Embryonic facial prominence (tissue), 1 donor: ENCODE data around the gene LDLRAD2.
"Not testable (repeated sequence)": the region's sequence is repeated elsewhere in the genome, so short reads cannot be mapped to it uniquely, and the experiment has no call there.

Source experiments
- DNase-seq: peaks from one replicate; pipeline ENCODE4 v3.0.0-alpha.2; 2016; ENCODE audit errors: extremely low spot score

LDLRAD2 gene

GRCh38 chr1:21823980-21824702 is 12.1 kb downstream of the LDLRAD2 start:
- DNase-seq, result no peak

GRCh38 chr1:21824926-21825325 is 12.9 kb downstream of the LDLRAD2 start:
- no peak for DNase-seq

- DNase-seq, result no peak
Observed at GRCh38 chr1:21825393-21825792, 13.3 kb downstream of the LDLRAD2 start.

- not testable (repeated sequence) for DNase-seq
Observed at GRCh38 chr1:21826694-21827093, 14.6 kb downstream of the LDLRAD2 start.

- no peak for DNase-seq
Observed at GRCh38 chr1:21827141-21827679, 15.1 kb downstream of the LDLRAD2 start.

- DNase-seq, result no peak
Observed at GRCh38 chr1:21828075-21828474, 16.0 kb downstream of the LDLRAD2 start.

GRCh38 chr1:21828506-21829210 is 16.6 kb downstream of the LDLRAD2 start:
- DNase-seq, result no peak

- DNase-seq, result no peak
Observed at GRCh38 chr1:21829294-21829693, 17.2 kb downstream of the LDLRAD2 start.

- no peak for DNase-seq
Observed at GRCh38 chr1:21830792-21831453, 18.9 kb downstream of the LDLRAD2 start.

GRCh38 chr1:21831454-21831970 is 19.4 kb downstream of the LDLRAD2 start:
- no peak for DNase-seq

GRCh38 chr1:21833392-21833976 is 21.4 kb downstream of the LDLRAD2 start:
- no peak for DNase-seq

- DNase-seq, result no peak
Observed at GRCh38 chr1:21834094-21834493, 22.0 kb downstream of the LDLRAD2 start.

- DNase-seq, result no peak
Observed at GRCh38 chr1:21834666-21835065, 22.6 kb downstream of the LDLRAD2 start.

GRCh38 chr1:21836010-21836409 is 23.9 kb downstream of the LDLRAD2 start:
- DNase-seq, result no peak

- no peak for DNase-seq
Observed at GRCh38 chr1:21836729-21837128, 24.7 kb downstream of the LDLRAD2 start.

- no peak for DNase-seq
Observed at GRCh38 chr1:21837476-21837875, 25.4 kb downstream of the LDLRAD2 start.

GRCh38 chr1:21838359-21839157 is 26.5 kb downstream of the LDLRAD2 start:
- DNase-seq, result no peak

GRCh38 chr1:21839337-21840037 is 27.4 kb downstream of the LDLRAD2 start:
- DNase-seq, result no peak

GRCh38 chr1:21840981-21841380 is 28.9 kb downstream of the LDLRAD2 start:
- DNase-seq, result no peak

GRCh38 chr1:21841852-21842466 is 29.9 kb downstream of the LDLRAD2 start:
- no peak for DNase-seq
